ENCODE results near the gene IRF2.

- TF ChIP-seq CTCF (IDR thresholded peaks at IDR 0.05) (no peak), JUNB (IDR thresholded peaks at IDR 0.05) (no peak)
Measured at GRCh38 chr4:184348311-184349233, 125.8 kb downstream of the IRF2 start.
